HepG2 (cell line): ENCODE data around the gene GRK4. TPM values are rescaled to one million over a fixed set of nuclear protein-coding genes. Genes with fewer than 3 reads are reported as not detected.

ENCODE experiments used
- TBX2 ChIP-seq: sonication (generic); formaldehyde crosslinking; IDR thresholded peaks from 2 replicates; pipeline ENCODE4 v1.5.0; 2020; ENCODE audit warnings: missing genetic modification reagents, mild to moderate bottlenecking, borderline replicate concordance
- XRCC5 ChIP-seq: fragments of 200-400 bp; formaldehyde crosslinking; optimal IDR thresholded peaks from 2 replicates; pipeline ENCODE3; 2017; ENCODE audit warnings: mild to moderate bottlenecking, low read length
- ZMYM4 ChIP-seq: sonication (generic); formaldehyde crosslinking; IDR thresholded peaks from 2 replicates; pipeline ENCODE4 v1.8.1; 2023; ENCODE audit warnings: mild to moderate bottlenecking, missing genetic modification reagents
- ZNF335 ChIP-seq: sonication (generic); formaldehyde crosslinking; IDR thresholded peaks from 2 replicates; pipeline ENCODE4 v1.4.0; 2020; ENCODE audit warnings: missing genetic modification reagents
- ZNF407 ChIP-seq: sonication (generic); formaldehyde crosslinking; IDR thresholded peaks from one replicate; pipeline ENCODE4 v1.5.1; 2020; ENCODE audit warnings: mild to moderate bottlenecking, missing genetic modification reagents; ENCODE audit errors: not compliant biosample characterization
- ZNF614 ChIP-seq: IDR thresholded peaks from 2 replicates; pipeline ENCODE4 v1.6.1; 2018; ENCODE audit warnings: missing biosample characterization, missing genetic modification reagents, inconsistent platforms, borderline replicate concordance
- ZNF773 ChIP-seq: sonication (generic); formaldehyde crosslinking; IDR thresholded peaks from 2 replicates; pipeline ENCODE4 v1.4.0; 2020; ENCODE audit warnings: missing genetic modification reagents, borderline replicate concordance
- polyA plus RNA-seq, 8 experiments: library from polyadenylated mRNA; depleted of rRNA in 3 of 8; stranded (reverse) in 7 of 8; unstranded in 1 of 8; fragments of >200 nt; fragmentation: Illumina TruSeq in 4 of 8; extraction: Trizol in 4 of 8; gene quantifications; 2 replicates each; pipeline versions ENCODE4 v1.2.1 to v1.2.3, GENCODE V29; 2011 to 2016; ENCODE audit warnings: low read depth in 4 of 8, missing spikeins in 1 of 8, mixed read lengths in 1 of 8; ENCODE audit not compliant: insufficient read depth in 1 of 8
- total RNA-seq, 5 experiments: library from RNA; depleted of rRNA; stranded (reverse); fragments of >200 nt; fragmentation: Illumina TruSeq; extraction: Trizol; gene quantifications; 2 replicates each; pipeline ENCODE4 v1.2.3, GENCODE V29; 2016; ENCODE audit warnings: low read depth in 1 of 5
- TF ChIP-seq, protein P1 (sequence below): sonication (generic); formaldehyde crosslinking; IDR thresholded peaks from 2 replicates; pipeline ENCODE4 v1.8.0; 2022; ENCODE audit warnings: missing genetic modification reagents, mild to moderate bottlenecking, borderline replicate concordance

GRK4 gene
- total and polyA plus RNA-seq, 2 of the 13 experiments (the other 11 are each of a cell fraction or from before 2014, with no cell fraction given): 1.8 to 2.0 TPM

GRCh38 chr4:3035249-3035648, 71.9 kb downstream of the GRK4 start (continued):
- TF ChIP-seq ZNF407 (CRISPR knock-in tag): no peak
- no peak for TF ChIP-seq TBX2 (CRISPR knock-in tag)
- TF ChIP-seq, protein P1, sequence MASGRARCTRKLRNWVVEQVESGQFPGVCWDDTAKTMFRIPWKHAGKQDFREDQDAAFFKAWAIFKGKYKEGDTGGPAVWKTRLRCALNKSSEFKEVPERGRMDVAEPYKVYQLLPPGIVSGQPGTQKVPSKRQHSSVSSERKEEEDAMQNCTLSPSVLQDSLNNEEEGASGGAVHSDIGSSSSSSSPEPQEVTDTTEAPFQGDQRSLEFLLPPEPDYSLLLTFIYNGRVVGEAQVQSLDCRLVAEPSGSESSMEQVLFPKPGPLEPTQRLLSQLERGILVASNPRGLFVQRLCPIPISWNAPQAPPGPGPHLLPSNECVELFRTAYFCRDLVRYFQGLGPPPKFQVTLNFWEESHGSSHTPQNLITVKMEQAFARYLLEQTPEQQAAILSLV (CRISPR knock-in tag): no peak
- no peak for TF ChIP-seq ZNF614 (CRISPR knock-in tag)
- TF ChIP-seq ZNF773 (CRISPR knock-in tag): no peak
- TF ChIP-seq ZNF335: no peak
- no peak for TF ChIP-seq ZMYM4 (CRISPR knock-in tag)
- no peak for TF ChIP-seq XRCC5
